Gastrocnemius medialis (tissue), 4 donors: ENCODE results near the gene CCDC126.

Source experiments
- POLR2A ChIP-seq, 2 donors: fragments of 450-650 bp; IDR thresholded peaks; one replicate each; pipeline ENCODE4 v1.6.1; 2017; ENCODE audit warnings: antibody characterized with exemption in 2 of 2, mild to moderate bottlenecking in 2 of 2, moderate library complexity in 2 of 2
- TF ChIP-seq, protein P1 (sequence below), 5 experiments: fragments of 450-650 bp in 3 of 5; fragments of 200-600 bp in 2 of 5; sonication (generic) in 2 of 5; IDR thresholded peaks in 4 of 5; conservative IDR thresholded peaks in 1 of 5; 1 replicate in 4 of 5; 2 replicates in 1 of 5; pipeline ENCODE4 v1.5.1; 2016 to 2019; ENCODE audit warnings: antibody characterized with exemption in 5 of 5, mild to moderate bottlenecking in 3 of 5, moderate library complexity in 3 of 5

DNA sequence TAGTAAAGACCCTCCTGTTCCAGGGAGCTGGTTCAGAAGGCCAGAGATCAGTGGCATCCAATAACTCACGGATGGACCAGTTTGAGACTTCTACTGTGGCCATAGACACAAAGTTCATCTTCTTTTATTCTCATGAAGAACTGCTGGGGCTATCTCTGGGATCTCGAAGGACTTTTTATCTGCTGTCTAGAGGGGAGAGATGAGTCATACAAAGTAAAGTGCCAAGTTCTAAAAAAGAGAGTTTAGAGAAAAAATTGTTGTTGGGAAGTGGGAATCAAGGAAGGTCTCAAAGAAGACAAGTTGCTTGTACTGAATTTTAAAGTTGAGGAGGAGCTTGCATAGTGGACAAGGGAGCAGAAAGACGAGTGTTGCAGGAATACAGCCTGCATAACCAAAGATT is 74.9 kb downstream of the CCDC126 start:
- TF ChIP-seq POLR2A (IDR thresholded peaks at IDR 0.05), result no peak
- TF ChIP-seq, protein P1, sequence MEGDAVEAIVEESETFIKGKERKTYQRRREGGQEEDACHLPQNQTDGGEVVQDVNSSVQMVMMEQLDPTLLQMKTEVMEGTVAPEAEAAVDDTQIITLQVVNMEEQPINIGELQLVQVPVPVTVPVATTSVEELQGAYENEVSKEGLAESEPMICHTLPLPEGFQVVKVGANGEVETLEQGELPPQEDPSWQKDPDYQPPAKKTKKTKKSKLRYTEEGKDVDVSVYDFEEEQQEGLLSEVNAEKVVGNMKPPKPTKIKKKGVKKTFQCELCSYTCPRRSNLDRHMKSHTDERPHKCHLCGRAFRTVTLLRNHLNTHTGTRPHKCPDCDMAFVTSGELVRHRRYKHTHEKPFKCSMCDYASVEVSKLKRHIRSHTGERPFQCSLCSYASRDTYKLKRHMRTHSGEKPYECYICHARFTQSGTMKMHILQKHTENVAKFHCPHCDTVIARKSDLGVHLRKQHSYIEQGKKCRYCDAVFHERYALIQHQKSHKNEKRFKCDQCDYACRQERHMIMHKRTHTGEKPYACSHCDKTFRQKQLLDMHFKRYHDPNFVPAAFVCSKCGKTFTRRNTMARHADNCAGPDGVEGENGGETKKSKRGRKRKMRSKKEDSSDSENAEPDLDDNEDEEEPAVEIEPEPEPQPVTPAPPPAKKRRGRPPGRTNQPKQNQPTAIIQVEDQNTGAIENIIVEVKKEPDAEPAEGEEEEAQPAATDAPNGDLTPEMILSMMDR (IDR thresholded peaks at IDR 0.05 in 4 of 5, conservative IDR thresholded peaks at IDR 0.05 in 1 of 5), result no peak
